Stimulated activated CD4-positive, alpha-beta T cell treated with anti-CD3 and anti-CD28 coated beads, Interleukin-2, amount 100 ng/mL, for 4 hours (primary cell): ENCODE results near the gene CCDC8.
"Not testable (repeated sequence)": the region's sequence is repeated elsewhere in the genome, so short reads cannot be mapped to it uniquely, and the experiment has no call there.

Experiments used
- DNase-seq: peaks from one replicate; pipeline ENCODE4 v3.0.0-alpha.2; 2020; ENCODE audit warnings: low read depth

The CCDC8 gene

GRCh38 chr19:46402725-46403124, 10.6 kb downstream of the CCDC8 start:
- no peak for DNase-seq

GRCh38 chr19:46397801-46398479, 15.4 kb downstream of the CCDC8 start:
- DNase-seq = not testable (repeated sequence)

DNA sequence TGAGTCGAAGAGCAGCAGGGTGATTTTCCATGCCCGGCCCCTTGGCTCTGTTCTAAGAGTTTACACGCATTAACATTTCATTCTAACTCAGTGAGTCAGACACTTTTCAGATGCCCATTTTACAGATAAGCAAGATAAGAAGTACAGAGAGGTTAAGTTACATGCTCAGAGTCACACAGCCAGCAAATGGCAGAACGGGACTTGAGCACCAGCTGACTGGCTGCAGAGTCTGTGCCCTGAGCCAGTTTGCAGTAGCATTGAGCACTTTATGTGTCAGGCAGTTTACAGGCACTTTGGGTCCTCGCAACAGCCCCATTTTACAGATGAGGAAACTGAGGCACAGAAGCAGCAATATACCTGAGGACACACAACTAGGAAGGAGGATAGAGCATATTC, 19.0 kb downstream of the CCDC8 start:
- DNase-seq = no peak

- DNase-seq = no peak
Measured at GRCh38 chr19:46393456-46394401, 19.6 kb downstream of the CCDC8 start.

- DNase-seq = no peak
Measured at GRCh38 chr19:46392837-46393236, 20.5 kb downstream of the CCDC8 start.

- no peak for DNase-seq
Measured at GRCh38 chr19:46392252-46392801, 21.0 kb downstream of the CCDC8 start.

GRCh38 chr19:46391296-46392251, 21.8 kb downstream of the CCDC8 start:
- DNase-seq = no peak

- no peak for DNase-seq
Measured at GRCh38 chr19:46390866-46391265, 22.5 kb downstream of the CCDC8 start.

- no peak for DNase-seq
Measured at GRCh38 chr19:46390121-46390858, 23.1 kb downstream of the CCDC8 start.

GRCh38 chr19:46388311-46389095, 24.9 kb downstream of the CCDC8 start:
- no peak for DNase-seq

DNA sequence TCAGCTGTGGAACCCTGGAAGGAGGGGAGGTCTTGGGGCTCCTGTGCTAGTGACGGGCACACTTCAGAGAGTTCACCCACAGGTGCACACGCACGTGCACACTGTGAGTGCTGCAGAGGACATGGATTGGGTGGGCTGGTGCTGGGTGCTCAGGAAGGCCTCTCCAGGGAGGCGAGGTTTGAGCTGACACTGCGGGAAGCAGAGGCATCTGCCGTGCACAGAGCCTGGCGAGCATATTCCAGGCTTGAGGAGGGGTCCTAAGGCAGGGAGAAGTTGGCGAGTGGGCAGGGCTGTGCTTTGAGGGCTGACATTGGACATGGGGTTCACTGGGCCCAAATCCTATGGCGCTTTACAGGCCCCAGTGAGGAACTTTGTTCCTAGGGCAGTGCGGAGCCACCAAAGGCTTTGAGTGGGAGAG, 25.6 kb downstream of the CCDC8 start:
- DNase-seq = no peak

DNA sequence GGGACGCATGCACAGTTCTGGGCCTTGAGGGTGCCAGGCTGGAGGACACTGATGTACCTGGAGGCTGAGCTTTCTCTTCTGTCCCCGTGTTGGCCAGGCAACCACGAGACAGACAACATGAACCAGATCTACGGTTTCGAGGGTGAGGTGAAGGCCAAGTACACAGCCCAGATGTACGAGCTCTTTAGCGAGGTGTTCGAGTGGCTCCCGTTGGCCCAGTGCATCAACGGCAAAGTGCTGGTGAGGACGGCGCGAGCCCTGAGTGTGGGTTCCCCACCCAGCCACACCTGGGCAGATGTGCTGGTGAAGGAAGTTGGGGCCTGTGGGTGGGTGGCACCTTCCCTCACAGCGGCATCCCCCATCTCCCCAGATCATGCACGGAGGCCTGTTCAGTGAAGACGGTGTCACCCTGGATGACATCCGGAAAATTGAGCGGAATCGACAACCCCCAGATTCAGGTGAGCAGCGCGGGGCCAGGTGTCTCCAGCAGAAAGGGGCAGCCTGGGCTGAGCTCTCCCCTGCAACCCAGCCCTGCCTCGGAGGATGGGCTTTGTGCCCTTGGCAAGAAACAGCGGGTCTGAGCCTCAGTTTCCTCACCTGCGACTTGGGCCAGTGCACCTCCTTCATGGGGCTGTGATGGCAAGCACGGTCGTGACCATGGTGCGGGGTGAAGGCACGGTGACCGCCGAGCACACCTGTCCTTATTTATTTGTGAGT, 26.2 kb downstream of the CCDC8 start:
- DNase-seq = no peak

- DNase-seq = no peak
Measured at GRCh38 chr19:46386151-46386550, 27.2 kb downstream of the CCDC8 start.

DNA sequence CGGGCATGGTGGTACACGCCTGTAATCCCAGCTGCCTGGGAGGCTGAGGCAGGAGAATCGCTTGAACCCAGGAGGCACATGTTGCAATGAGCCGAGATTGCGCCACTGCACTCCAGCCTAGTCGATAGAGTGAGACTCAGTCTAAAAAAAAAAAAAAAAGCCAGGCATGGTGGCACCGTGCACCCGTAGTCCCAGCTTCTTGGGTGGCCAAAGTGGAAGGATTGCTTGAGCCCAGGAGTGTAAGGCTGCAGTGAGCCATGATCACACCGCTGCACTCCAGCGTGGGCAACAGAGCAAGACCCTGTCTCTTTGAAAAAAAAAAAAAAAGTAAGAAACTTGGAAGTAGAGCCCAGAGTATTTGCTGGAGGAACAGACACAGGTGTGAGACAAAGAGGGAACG, 27.7 kb downstream of the CCDC8 start:
- no peak for DNase-seq

- DNase-seq = no peak
Measured at GRCh38 chr19:46384396-46384795, 29.0 kb downstream of the CCDC8 start.

GRCh38 chr19:46383846-46384245, 29.5 kb downstream of the CCDC8 start:
- DNase-seq = no peak

- no peak for DNase-seq
Measured at GRCh38 chr19:46383171-46383815, 30.1 kb downstream of the CCDC8 start.

DNA sequence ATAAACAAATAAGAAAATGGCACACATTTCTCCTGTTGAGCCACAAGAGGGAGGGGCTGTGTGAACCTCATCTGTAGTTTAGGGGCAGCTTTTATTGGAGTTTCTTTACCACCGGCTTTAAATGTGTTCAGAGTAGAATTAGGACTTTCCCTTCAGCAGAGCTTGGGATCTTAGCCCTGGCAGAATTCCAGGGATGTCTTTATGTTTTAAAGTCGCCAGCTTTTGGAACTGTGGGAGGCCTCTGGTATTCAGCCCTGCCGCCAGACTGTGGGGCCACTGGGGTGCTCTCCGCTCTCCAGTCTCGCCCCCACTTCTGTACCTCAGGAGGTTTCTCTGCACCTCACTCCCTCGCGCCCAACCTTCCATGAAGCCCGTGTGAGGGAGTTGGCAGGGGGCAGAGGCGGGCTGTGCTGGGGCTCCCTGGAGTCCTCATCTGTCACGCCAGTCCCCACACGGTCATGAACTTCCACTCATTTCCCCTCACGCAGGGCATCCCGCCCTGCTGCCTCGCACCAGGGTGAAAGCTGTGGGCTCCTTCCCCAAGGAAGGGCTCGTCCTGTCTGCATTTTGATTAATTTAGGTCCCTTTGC, 31.5 kb downstream of the CCDC8 start:
- no peak for DNase-seq

GRCh38 chr19:46381346-46381745, 32.0 kb downstream of the CCDC8 start:
- no peak for DNase-seq
